Skeletal muscle tissue (tissue), 4 donors: Measurements from ENCODE around the gene PLA2G2E. TPM values are rescaled to one million over a fixed set of nuclear protein-coding genes. Genes with fewer than 3 reads are reported as not detected.

Experiments used
- H3K27ac ChIP-seq: one replicate; pipeline ENCODE4 v1.7.0; 2013; ENCODE audit warnings: mild to moderate bottlenecking, low read depth, low read length, inconsistent platforms
- H3K27me3 ChIP-seq, 3 donors: one replicate each; pipeline ENCODE4 v1.7.0; 2013; ENCODE audit warnings: low read length in 3 of 3; ENCODE audit not compliant: control insufficient read depth in 3 of 3, insufficient read depth in 3 of 3
- H3K36me3 ChIP-seq, 3 donors: one replicate each; pipeline ENCODE4 v1.7.0; 2013; ENCODE audit warnings: low read length in 3 of 3; ENCODE audit not compliant: control insufficient read depth in 3 of 3, insufficient read depth in 3 of 3
- H3K4me1 ChIP-seq, 3 donors: one replicate each; pipeline ENCODE4 v1.7.0; 2013; ENCODE audit warnings: low read length in 3 of 3, mild to moderate bottlenecking in 3 of 3; ENCODE audit not compliant: control insufficient read depth in 3 of 3, insufficient read depth in 3 of 3
- H3K4me3 ChIP-seq, 3 donors: one replicate each; pipeline ENCODE4 v1.7.0; 2013; ENCODE audit warnings: low read length in 3 of 3
- H3K9ac ChIP-seq, 3 donors: one replicate each; pipeline ENCODE4 v1.7.0; 2013; ENCODE audit warnings: low read length in 3 of 3, mild to moderate bottlenecking in 3 of 3, moderate library complexity in 2 of 3, low read depth in 1 of 3
- H3K9me3 ChIP-seq, 3 donors: one replicate each; pipeline ENCODE4 v1.7.0; 2013; ENCODE audit warnings: low read length in 3 of 3; ENCODE audit not compliant: control insufficient read depth in 3 of 3
- total RNA-seq: library from RNA; depleted of rRNA; stranded (reverse); fragments of >200 nt; gene quantifications from one replicate; pipeline ENCODE4 v1.2.3, GENCODE V29; 2014
- donor health status: Osteomylitis.

The PLA2G2E gene
- total RNA-seq, 1 donor from 2014 or later = not detected

DNA sequence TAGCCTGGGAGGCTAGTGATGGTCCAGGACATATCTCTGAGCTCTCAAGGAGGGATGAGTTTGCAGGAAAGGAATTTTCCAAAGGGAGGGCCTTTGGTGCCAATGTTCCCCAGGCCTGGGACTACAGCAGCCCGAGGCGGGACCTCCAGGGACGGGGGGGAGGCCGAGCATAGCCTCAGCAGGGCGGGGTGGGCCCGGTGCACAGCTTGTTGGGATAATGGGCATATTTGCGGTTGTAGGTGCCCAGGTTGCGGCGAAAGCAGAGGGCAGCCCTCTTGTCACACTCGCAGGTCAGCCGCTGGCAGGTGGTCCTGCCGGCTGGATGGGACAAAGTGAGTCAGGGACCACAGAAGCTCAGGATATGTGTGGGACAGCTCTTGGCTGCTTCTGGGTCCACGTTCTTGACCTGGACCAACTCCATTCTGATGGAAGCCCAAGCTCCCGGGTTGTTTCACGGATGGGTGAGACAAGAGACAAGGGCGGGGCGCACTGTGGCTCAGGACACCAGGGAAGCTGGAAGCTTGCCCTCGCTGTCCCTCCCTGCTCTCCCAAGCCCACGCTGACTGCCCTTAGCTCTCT, 3.2 kb downstream of the PLA2G2E start:
- Histone ChIP-seq H3K36me3 (peaks cover 0 to under 1% (median 0%) of the 10 kb centered on the region in 3 donors), H3K4me3 (no peak overlapping the region), H3K27me3 (peaks cover 0 to 25% (median 10%) of the 10 kb centered on the region in 3 donors), H3K9ac (no peak overlapping the region), H3K27ac (no peak overlapping the region), H3K9me3 (no peaks in the 10 kb centered on the region), H3K4me1 (peaks cover 0 to 2% (median 0%) of the 10 kb centered on the region in 3 donors)

GRCh38 chr1:19918057-19918456, 5.4 kb downstream of the PLA2G2E start:
- Histone ChIP-seq H3K27ac (no peak overlapping the region), H3K4me3 (no peak overlapping the region), H3K9me3 (no peaks in the 10 kb centered on the region), H3K36me3 (peaks cover 9 to 15% (median 12%) of the 10 kb centered on the region in 3 donors), H3K9ac (no peak overlapping the region), H3K4me1 (peaks cover 0 to 2% (median 0%) of the 10 kb centered on the region in 3 donors), H3K27me3 (peaks cover 0 to 11% (median under 1%) of the 10 kb centered on the region in 3 donors)

DNA sequence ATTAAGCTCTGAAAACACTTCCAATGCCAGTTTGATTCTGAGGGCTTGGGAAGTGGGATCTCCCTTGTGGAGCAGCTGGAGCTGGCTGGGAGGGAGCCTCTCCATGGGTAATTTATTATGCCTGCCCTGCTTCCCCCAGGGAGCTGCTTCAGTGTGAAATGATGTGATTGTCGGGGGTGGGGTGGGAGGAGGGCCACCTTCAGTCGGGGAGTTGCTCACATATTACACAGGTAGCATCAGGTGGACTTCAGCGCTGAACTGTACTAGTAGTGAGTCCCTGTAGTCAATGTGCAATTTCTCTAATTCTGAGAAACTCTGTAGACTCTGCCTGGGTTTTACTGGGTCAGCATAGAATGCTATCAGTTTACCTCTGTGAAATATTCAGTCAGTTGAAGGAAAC, 12.8 kb downstream of the PLA2G2E start:
- Histone ChIP-seq H3K9ac (no peak overlapping the region), H3K4me1 (peaks cover 0 to 5% (median 5%) of the 10 kb centered on the region in 3 donors), H3K27me3 (no peaks in the 10 kb centered on the region), H3K9me3 (no peaks in the 10 kb centered on the region), H3K4me3 (no peak overlapping the region), H3K36me3 (peaks cover 40 to 70% (median 67%) of the 10 kb centered on the region in 3 donors), H3K27ac (no peak overlapping the region)

- no peaks in the 10 kb centered on the region for H3K27me3 ChIP-seq
- no peaks in the 10 kb centered on the region for H3K9me3 ChIP-seq
- H3K4me1 ChIP-seq = peaks cover 0 to 5% (median 5%) of the 10 kb centered on the region in 3 donors
- no peak overlapping the region for H3K4me3 ChIP-seq
- H3K27ac ChIP-seq = no peak overlapping the region
- no peak overlapping the region for H3K9ac ChIP-seq
- H3K36me3 ChIP-seq = peaks cover 39 to 71% (median 67%) of the 10 kb centered on the region in 3 donors
These were observed 13.4 kb downstream of the PLA2G2E start for GRCh38 chr1:19909971-19910370.

GRCh38 chr1:19909392-19909791, 14.0 kb downstream of the PLA2G2E start:
- H3K4me1 ChIP-seq = peaks cover 0 to 5% (median 5%) of the 10 kb centered on the region in 3 donors
- no peak overlapping the region for H3K9ac ChIP-seq
- H3K4me3 ChIP-seq = no peak overlapping the region
- no peak overlapping the region for H3K27ac ChIP-seq
- no peaks in the 10 kb centered on the region for H3K9me3 ChIP-seq
- peaks cover 39 to 68% (median 68%) of the 10 kb centered on the region in 3 donors for H3K36me3 ChIP-seq
- H3K27me3 ChIP-seq = no peaks in the 10 kb centered on the region

DNA sequence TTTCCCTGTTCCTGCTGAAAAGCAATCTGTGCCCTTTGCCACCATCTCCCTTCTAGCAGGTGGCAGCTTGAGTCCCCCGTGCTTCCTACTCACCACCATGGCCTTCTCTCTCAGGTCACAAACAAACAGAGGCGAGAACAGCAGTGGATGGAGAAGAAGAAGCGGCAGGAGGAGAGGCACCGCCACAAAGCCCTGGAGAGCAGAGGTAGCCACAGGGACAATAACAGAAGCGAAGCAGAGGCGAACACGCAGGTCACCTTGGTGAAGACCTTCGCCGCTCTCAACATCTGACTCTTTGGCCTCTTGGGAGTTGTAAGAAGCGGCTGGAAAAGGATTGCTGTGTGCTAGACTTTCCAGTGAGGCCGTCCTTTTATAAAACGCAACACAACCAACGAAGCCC, 16.0 kb downstream of the PLA2G2E start:
- Histone ChIP-seq H3K27ac (no peak overlapping the region), H3K4me1 (peaks cover 0 to 5% (median 5%) of the 10 kb centered on the region in 3 donors), H3K4me3 (no peak overlapping the region), H3K36me3 (peaks cover 42 to 65% (median 63%) of the 10 kb centered on the region in 3 donors), H3K9me3 (no peaks in the 10 kb centered on the region), H3K27me3 (no peaks in the 10 kb centered on the region), H3K9ac (no peak overlapping the region)

DNA sequence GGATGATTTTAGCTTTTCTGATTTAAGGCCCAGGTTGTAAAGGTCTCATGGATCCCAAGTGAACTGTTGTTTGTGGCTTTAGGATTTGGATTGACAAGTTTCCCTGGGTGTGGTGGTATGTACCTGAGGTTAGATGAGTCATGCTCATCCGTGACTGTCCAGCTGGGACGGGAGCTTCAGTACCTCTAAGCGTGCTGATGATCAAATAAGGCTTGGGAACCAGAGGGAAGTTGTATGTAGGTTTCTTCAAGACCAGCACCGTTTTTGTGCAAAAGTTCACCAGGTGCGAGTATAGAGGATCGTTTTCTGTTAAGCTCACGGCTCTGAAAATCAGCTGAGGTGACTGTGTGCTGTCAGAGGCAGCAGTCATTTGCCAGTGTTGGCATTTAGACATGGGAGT, 19.8 kb downstream of the PLA2G2E start:
- Histone ChIP-seq H3K27ac (no peak overlapping the region), H3K27me3 (no peaks in the 10 kb centered on the region), H3K4me1 (no peaks in the 10 kb centered on the region), H3K4me3 (no peak overlapping the region), H3K9ac (no peak overlapping the region), H3K36me3 (peaks cover 30 to 52% (median 46%) of the 10 kb centered on the region in 3 donors), H3K9me3 (no peaks in the 10 kb centered on the region)

DNA sequence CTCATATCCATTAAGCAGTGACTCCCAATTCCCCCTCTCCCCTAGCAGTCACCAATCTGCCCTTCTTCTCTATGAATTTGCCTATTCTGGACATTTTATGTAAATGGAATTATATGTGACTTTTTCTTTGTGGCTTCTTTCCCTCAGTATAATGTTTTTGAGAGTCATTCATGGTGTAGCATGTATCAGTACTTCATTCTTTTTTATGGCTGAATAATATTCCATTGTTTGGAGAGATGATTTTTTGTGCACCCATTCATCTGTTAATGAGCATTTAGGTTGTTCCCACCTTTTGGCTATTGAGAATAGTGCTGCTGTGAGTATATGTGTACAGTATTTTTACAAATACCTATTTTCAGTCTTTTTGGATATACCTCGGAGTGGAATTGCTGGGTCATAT, 21.8 kb downstream of the PLA2G2E start:
- H3K9ac ChIP-seq = no peak overlapping the region
- H3K27ac ChIP-seq = no peak overlapping the region
- H3K4me1 ChIP-seq = no peaks in the 10 kb centered on the region
- H3K9me3 ChIP-seq = no peaks in the 10 kb centered on the region
- H3K4me3 ChIP-seq = no peak overlapping the region
- H3K36me3 ChIP-seq = peaks cover 29 to 41% (median 36%) of the 10 kb centered on the region in 3 donors
- no peaks in the 10 kb centered on the region for H3K27me3 ChIP-seq

DNA sequence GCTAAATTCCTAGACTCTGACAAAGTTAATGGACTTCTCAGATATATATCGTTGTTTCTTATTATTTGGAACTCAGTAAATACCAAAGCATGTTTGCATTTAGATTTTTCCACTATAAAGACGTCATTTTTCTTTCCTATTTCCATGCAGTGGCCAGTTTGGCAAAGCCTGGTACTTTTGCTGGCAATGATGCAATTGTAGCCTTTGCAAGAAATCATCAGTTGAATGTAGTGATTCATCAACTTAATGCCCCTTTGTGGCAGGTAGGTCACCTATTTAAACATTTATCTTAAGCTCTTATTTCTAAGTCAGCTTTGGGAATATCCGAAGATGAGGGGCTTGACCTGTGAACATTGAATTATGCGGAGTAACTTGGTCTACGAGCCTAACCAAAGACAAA, 29.2 kb downstream of the PLA2G2E start:
- Histone ChIP-seq H3K27ac (no peak overlapping the region), H3K27me3 (no peaks in the 10 kb centered on the region), H3K9ac (no peak overlapping the region), H3K36me3 (peaks cover 35 to 52% (median 43%) of the 10 kb centered on the region in 3 donors), H3K9me3 (no peaks in the 10 kb centered on the region), H3K4me3 (no peak overlapping the region), H3K4me1 (no peaks in the 10 kb centered on the region)

- peaks cover 32 to 47% (median 38%) of the 10 kb centered on the region in 3 donors for H3K36me3 ChIP-seq
- no peak overlapping the region for H3K4me3 ChIP-seq
- H3K9ac ChIP-seq = no peak overlapping the region
- no peaks in the 10 kb centered on the region for H3K9me3 ChIP-seq
- no peaks in the 10 kb centered on the region for H3K4me1 ChIP-seq
- H3K27me3 ChIP-seq = no peaks in the 10 kb centered on the region
- H3K27ac ChIP-seq = no peak overlapping the region
These were observed 29.7 kb downstream of the PLA2G2E start for GRCh38 chr1:19893687-19894086.
